Fibroblast of lung (primary cell): ENCODE measurements around the gene VTI1A. TPM values are rescaled to one million over a fixed set of nuclear protein-coding genes. Genes with fewer than 3 reads are reported as not detected.

Source experiments
- DNase-seq, 2 donors: peaks; one replicate each; pipeline versions ENCODE4 v3.0.0 to v3.0.0-alpha.2; 2010; ENCODE audit warnings: low read depth in 2 of 2
- H2AFZ ChIP-seq: 2 replicates; pipeline ENCODE4 v1.5.1; 2012; ENCODE audit warnings: low read length, control low read depth, inconsistent platforms
- H3K27ac ChIP-seq: 2 replicates; pipeline ENCODE4 v1.5.1; 2011; ENCODE audit warnings: low read length, control low read depth; ENCODE audit not compliant: insufficient read depth
- H3K27me3 ChIP-seq: 2 replicates; pipeline ENCODE4 v1.5.1; 2011; ENCODE audit warnings: mild to moderate bottlenecking, low read length; ENCODE audit not compliant: control insufficient read depth, insufficient read depth
- H3K36me3 ChIP-seq: 2 replicates; pipeline ENCODE4 v1.5.1; 2011; ENCODE audit warnings: low read length; ENCODE audit not compliant: control insufficient read depth, insufficient read depth
- H3K4me1 ChIP-seq: 2 replicates; pipeline ENCODE4 v1.5.1; 2011; ENCODE audit warnings: low read length; ENCODE audit not compliant: control insufficient read depth, insufficient read depth; ENCODE audit errors: extremely low read depth
- H3K4me2 ChIP-seq: 2 replicates; pipeline ENCODE4 v1.5.1; 2011; ENCODE audit warnings: low read length, control low read depth; ENCODE audit not compliant: insufficient read depth; ENCODE audit errors: extremely low read depth
- H3K4me3 ChIP-seq, 4 experiments: fragments of 200-600 bp in 1 of 4; sonication (generic) in 1 of 4; replicated peaks in 1 of 4; 2 replicates each; pipeline ENCODE4 v1.5.1; 2011 to 2016; ENCODE audit warnings: low read length in 4 of 4, low read depth in 3 of 4, mild to moderate bottlenecking in 3 of 4, control low read depth in 2 of 4, inconsistent platforms in 1 of 4, mixed read lengths in 1 of 4; ENCODE audit not compliant: insufficient read depth in 1 of 4; ENCODE audit errors: control extremely low read depth in 1 of 4
- H3K79me2 ChIP-seq: 2 replicates; pipeline ENCODE4 v1.5.1; 2012; ENCODE audit warnings: mild to moderate bottlenecking, low read length, inconsistent platforms; ENCODE audit not compliant: control insufficient read depth, insufficient read depth
- H3K9ac ChIP-seq: 2 replicates; pipeline ENCODE4 v1.5.1; 2011; ENCODE audit warnings: mild to moderate bottlenecking, low read length, control low read depth; ENCODE audit not compliant: insufficient read depth
- H3K9me3 ChIP-seq: 2 replicates; pipeline ENCODE4 v1.5.1; 2012; ENCODE audit warnings: low read depth, low read length; ENCODE audit not compliant: control insufficient read depth, insufficient read depth
- H4K20me1 ChIP-seq: 2 replicates; pipeline ENCODE4 v1.5.1; 2011; ENCODE audit warnings: low read length; ENCODE audit not compliant: control insufficient read depth, insufficient read depth; ENCODE audit errors: extremely low read depth
- CTCF ChIP-seq, 2 donors: IDR thresholded peaks in 1 of 2; conservative IDR thresholded peaks in 1 of 2; 1 replicate in 1 of 2; 2 replicates in 1 of 2; pipeline ENCODE4 v1.5.1; 2011 to 2012; ENCODE audit warnings: low read length in 2 of 2, control low read depth in 1 of 2, inconsistent platforms in 1 of 2, low read depth in 1 of 2, mild to moderate bottlenecking in 1 of 2
- EZH2 ChIP-seq: IDR thresholded peaks from 2 replicates; pipeline ENCODE4 v1.5.1; 2012; ENCODE audit warnings: low read length, control low read depth, mild to moderate bottlenecking; ENCODE audit errors: missing control alignments
- polyA plus RNA-seq, 2 donors: library from polyadenylated mRNA; depleted of rRNA in 1 of 2; stranded (reverse) in 1 of 2; unstranded in 1 of 2; fragments of >200 nt; gene quantifications; 2 replicates each; pipeline ENCODE4 v1.2.1, GENCODE V29; 2011 to 2012; ENCODE audit warnings: missing spikeins in 1 of 2
- total RNA-seq: library from RNA; depleted of rRNA; stranded (reverse); fragments of >200 nt; gene quantifications from 2 replicates; pipeline ENCODE4 v1.2.1, GENCODE V29; 2014

VTI1A gene
- total and polyA plus RNA-seq, 2 donors (not counting 1 experiment from before 2014, with no cell fraction given) = 19.1 to 30.9 TPM

- no peaks in the 10 kb centered on the region for H3K4me1 ChIP-seq
- no peak overlapping the region for H3K4me2 ChIP-seq
- no peak overlapping the region for H2AFZ ChIP-seq
- H3K79me2 ChIP-seq = no peaks in the 10 kb centered on the region
- H3K27ac ChIP-seq = no peak overlapping the region
- peak in 1 of 2 donors; percentile 3 for DNase-seq
- no peaks in the 10 kb centered on the region for H3K27me3 ChIP-seq
- H4K20me1 ChIP-seq = no peaks in the 10 kb centered on the region
- H3K9me3 ChIP-seq = no peaks in the 10 kb centered on the region
- no peak overlapping the region for H3K9ac ChIP-seq
- H3K36me3 ChIP-seq = no peaks in the 10 kb centered on the region
- TF ChIP-seq CTCF (conservative IDR thresholded peaks at IDR 0.05 in 1 of 2, IDR thresholded peaks at IDR 0.05 in 1 of 2; ENCODE audit: low read depth in 1 of 2, low read length in 2 of 2) (no peak), EZH2 (no peak)
- no peak overlapping the region for H3K4me3 ChIP-seq
Observed at GRCh38 chr10:112421731-112422130, 25.3 kb upstream of the VTI1A start.

GRCh38 chr10:112424651-112425050, 22.4 kb upstream of the VTI1A start:
- no peaks in the 10 kb centered on the region for H3K27me3 ChIP-seq
- H2AFZ ChIP-seq = no peak overlapping the region
- no peak overlapping the region for H3K9ac ChIP-seq
- no peak for DNase-seq
- no peak overlapping the region for H3K4me3 ChIP-seq
- H4K20me1 ChIP-seq = no peaks in the 10 kb centered on the region
- peaks cover 1% of the 10 kb centered on the region for H3K36me3 ChIP-seq
- H3K27ac ChIP-seq = no peak overlapping the region
- no peaks in the 10 kb centered on the region for H3K79me2 ChIP-seq
- TF ChIP-seq CTCF (conservative IDR thresholded peaks at IDR 0.05 in 1 of 2, IDR thresholded peaks at IDR 0.05 in 1 of 2; ENCODE audit: low read depth in 1 of 2, low read length in 2 of 2) = no peak
- no peak for TF ChIP-seq EZH2
- no peaks in the 10 kb centered on the region for H3K9me3 ChIP-seq
- no peak overlapping the region for H3K4me2 ChIP-seq
- H3K4me1 ChIP-seq = no peaks in the 10 kb centered on the region

- Histone ChIP-seq H3K27ac (no peak overlapping the region), H3K36me3 (peaks cover 5% of the 10 kb centered on the region), H3K9ac (no peak overlapping the region), H3K4me2 (no peak overlapping the region), H3K4me3 (no peak overlapping the region), H2AFZ (no peak overlapping the region), H4K20me1 (no peaks in the 10 kb centered on the region), H3K27me3 (no peaks in the 10 kb centered on the region), H3K9me3 (no peaks in the 10 kb centered on the region), H3K79me2 (no peaks in the 10 kb centered on the region), H3K4me1 (no peaks in the 10 kb centered on the region)
- TF ChIP-seq EZH2 (no peak), CTCF (conservative IDR thresholded peaks at IDR 0.05 in 1 of 2, IDR thresholded peaks at IDR 0.05 in 1 of 2; ENCODE audit: low read depth in 1 of 2, low read length in 2 of 2) (no peak)
- DNase-seq = no peak
Observed at GRCh38 chr10:112426111-112426510, 20.9 kb upstream of the VTI1A start.
